ENCODE measurements around the gene OLAH. TPM values are rescaled to one million over a fixed set of nuclear protein-coding genes. Genes with fewer than 3 reads are reported as not detected.

The OLAH gene
- total RNA-seq, 1 donor from 2014 or later = 4.9 TPM

DNA sequence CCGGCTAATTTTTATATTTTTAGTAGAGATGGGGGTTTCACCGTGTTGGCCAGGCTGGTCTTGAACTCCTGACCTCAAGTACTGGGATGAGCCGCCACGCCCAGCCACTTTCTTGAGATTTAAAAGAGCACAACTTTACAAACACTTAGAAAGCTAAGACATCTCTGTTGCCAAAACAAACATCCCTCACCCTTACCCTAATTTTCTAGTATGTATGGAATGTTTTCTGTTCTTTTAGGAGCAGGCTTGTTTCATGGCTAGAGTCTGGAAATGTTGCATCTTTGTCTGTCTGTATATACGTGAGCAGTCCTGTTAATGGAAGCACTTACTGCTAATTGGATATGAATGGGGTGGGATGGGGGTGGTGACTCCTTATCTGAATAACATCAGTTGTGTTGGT is 2.9 kb downstream of the OLAH start:
- intact Hi-C loops (cut with DNase I) = no loop called here
- no peak for TF ChIP-seq POLR2A (IDR thresholded peaks at IDR 0.05)
- TF ChIP-seq POLR2AphosphoS5 (IDR thresholded peaks at IDR 0.05; ENCODE audit: insufficient read depth in 1 of 2, low read depth in 1 of 2) = no peak
- no peak for TF ChIP-seq CTCF (IDR thresholded peaks at IDR 0.05)
- Histone ChIP-seq H3K27me3 (no peaks in the 10 kb centered on the region), H3K27ac (no peak overlapping the region), H3K4me3 (no peak overlapping the region), H3K4me1 (no peaks in the 10 kb centered on the region), H3K36me3 (no peaks in the 10 kb centered on the region), H3K9me3 (no peaks in the 10 kb centered on the region)
- no peak for DNase-seq (ENCODE audit: extremely low spot score in 2 of 2)

DNA sequence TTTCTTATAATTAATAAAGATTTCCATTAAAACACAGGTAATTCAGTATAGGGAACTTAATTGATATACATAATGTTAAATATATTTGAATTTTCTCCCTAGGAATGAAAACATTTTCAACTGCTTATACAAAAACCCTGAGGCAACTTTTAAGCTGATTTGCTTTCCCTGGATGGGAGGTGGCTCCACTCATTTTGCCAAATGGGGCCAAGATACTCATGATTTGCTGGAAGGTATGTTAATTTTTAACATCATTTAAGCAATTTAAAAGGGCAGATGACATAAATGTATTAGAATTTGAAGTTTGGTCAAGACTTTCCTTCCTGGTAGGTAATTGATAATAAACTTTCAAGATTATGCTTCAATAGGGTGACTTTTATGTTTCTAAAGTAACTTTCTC is 5.8 kb downstream of the OLAH start:
- TF ChIP-seq POLR2AphosphoS5 (IDR thresholded peaks at IDR 0.05; ENCODE audit: insufficient read depth in 1 of 2, low read depth in 1 of 2) (no peak), CTCF (IDR thresholded peaks at IDR 0.05) (no peak), POLR2A (IDR thresholded peaks at IDR 0.05) (no peak)
- DNase-seq (ENCODE audit: extremely low spot score in 2 of 2) = no peak
- Histone ChIP-seq H3K36me3 (no peaks in the 10 kb centered on the region), H3K27ac (no peak overlapping the region), H3K4me1 (no peaks in the 10 kb centered on the region), H3K9me3 (no peaks in the 10 kb centered on the region), H3K4me3 (no peak overlapping the region), H3K27me3 (no peaks in the 10 kb centered on the region)
- intact Hi-C loops (cut with DNase I) = no loop called here

- no peak for TF ChIP-seq CTCF (IDR thresholded peaks at IDR 0.05)
- no peak for TF ChIP-seq POLR2A (IDR thresholded peaks at IDR 0.05)
- TF ChIP-seq POLR2AphosphoS5 (IDR thresholded peaks at IDR 0.05; ENCODE audit: insufficient read depth in 1 of 2, low read depth in 1 of 2) = no peak
- Histone ChIP-seq H3K36me3 (no peaks in the 10 kb centered on the region), H3K4me1 (no peaks in the 10 kb centered on the region), H3K27ac (no peak overlapping the region), H3K4me3 (no peak overlapping the region), H3K9me3 (no peaks in the 10 kb centered on the region), H3K27me3 (no peaks in the 10 kb centered on the region)
- intact Hi-C loops (cut with DNase I) = no loop called here
- DNase-seq (ENCODE audit: extremely low spot score in 2 of 2) = no peak
Observed at GRCh38 chr10:15052121-15052520, 8.4 kb downstream of the OLAH start.

GRCh38 chr10:15053061-15053460 is 9.3 kb downstream of the OLAH start:
- no peaks in the 10 kb centered on the region for H3K36me3 ChIP-seq
- H3K27me3 ChIP-seq = no peaks in the 10 kb centered on the region
- no peak overlapping the region for H3K4me3 ChIP-seq
- no peak for DNase-seq (ENCODE audit: extremely low spot score in 2 of 2)
- no peak overlapping the region for H3K27ac ChIP-seq
- H3K4me1 ChIP-seq = no peaks in the 10 kb centered on the region
- no peak for TF ChIP-seq CTCF (IDR thresholded peaks at IDR 0.05)
- no peak for TF ChIP-seq POLR2AphosphoS5 (IDR thresholded peaks at IDR 0.05; ENCODE audit: insufficient read depth in 1 of 2, low read depth in 1 of 2)
- no peak for TF ChIP-seq POLR2A (IDR thresholded peaks at IDR 0.05)
- intact Hi-C loops (cut with DNase I) = no loop called here
- no peaks in the 10 kb centered on the region for H3K9me3 ChIP-seq

DNA sequence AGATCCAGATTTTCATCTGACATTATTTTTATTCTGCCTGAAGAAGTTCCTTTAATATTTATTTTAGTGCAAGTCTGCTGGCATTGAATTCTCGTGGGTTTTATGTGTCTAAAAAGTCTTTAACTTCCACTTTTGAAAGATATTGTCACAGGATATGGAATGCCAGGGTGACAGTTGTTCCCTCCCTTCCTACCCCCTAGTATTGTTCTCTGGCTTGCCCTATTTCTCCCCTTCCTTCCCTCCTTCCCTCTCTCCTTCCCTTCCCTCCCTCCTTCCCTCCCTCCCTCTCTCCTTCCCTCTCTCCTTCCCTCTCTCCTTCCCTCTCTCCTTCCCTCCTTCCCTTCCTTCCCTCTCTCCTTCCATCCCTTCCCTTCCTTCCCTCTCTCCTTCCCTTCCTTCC is 14.9 kb downstream of the OLAH start:
- no peak overlapping the region for H3K27ac ChIP-seq
- no peak for DNase-seq (ENCODE audit: extremely low spot score in 2 of 2)
- H3K9me3 ChIP-seq = no peaks in the 10 kb centered on the region
- H3K27me3 ChIP-seq = no peaks in the 10 kb centered on the region
- no peak overlapping the region for H3K4me3 ChIP-seq
- H3K36me3 ChIP-seq = no peaks in the 10 kb centered on the region
- no peaks in the 10 kb centered on the region for H3K4me1 ChIP-seq
- no peak for TF ChIP-seq CTCF (IDR thresholded peaks at IDR 0.05)
- TF ChIP-seq POLR2AphosphoS5 (IDR thresholded peaks at IDR 0.05; ENCODE audit: insufficient read depth in 1 of 2, low read depth in 1 of 2) = no peak
- TF ChIP-seq POLR2A (IDR thresholded peaks at IDR 0.05) = no peak
- intact Hi-C loops (cut with DNase I) = no loop called here
